Measurements from ENCODE around the gene CDC7. TPM values are rescaled to one million over a fixed set of nuclear protein-coding genes. Genes with fewer than 3 reads are reported as not detected.

CDC7 gene
- total and polyA plus RNA-seq, 9 of the 15 experiments (the other 6 are each of a cell fraction or from before 2014, with no cell fraction given): 22.3 to 66.8 (median 44.2) TPM

- TF ChIP-seq JUN (IDR thresholded peaks at IDR 0.05; ENCODE audit: borderline replicate concordance, low read depth, low read length): no peak
- TF ChIP-seq JUN (CRISPR knock-in tag; IDR thresholded peaks at IDR 0.05; ENCODE audit: borderline replicate concordance): 0 out of 2 replicates have a peak, but pooled peaks have one; percentile 8
- 0 out of 2 replicates have a peak, but pooled peaks have one; percentile 18 for TF ChIP-seq ATF6 (CRISPR knock-in tag; IDR thresholded peaks at IDR 0.05)
- TF ChIP-seq ETV6 (IDR thresholded peaks at IDR 0.05; ENCODE audit: borderline replicate concordance in 1 of 2, low read depth in 2 of 2, low read length in 1 of 2): no peak
- no peak for TF ChIP-seq ETV6 (CRISPR knock-in tag; IDR thresholded peaks at IDR 0.05; ENCODE audit: borderline replicate concordance)
- no peak for TF ChIP-seq MAZ (CRISPR knock-in tag; conservative IDR thresholded peaks at IDR 0.05 in 1 of 2, IDR thresholded peaks at IDR 0.05 in 1 of 2)
- no peak for TF ChIP-seq HNRNPK (IDR thresholded peaks at IDR 0.05; ENCODE audit: low read depth, low read length, poor library complexity, severe bottlenecking)
- TF ChIP-seq TFE3 (CRISPR knock-in tag; IDR thresholded peaks at IDR 0.05): no peak
- TF ChIP-seq MECOM (CRISPR knock-in tag; IDR thresholded peaks at IDR 0.05): 0 out of 2 replicates have a peak, but pooled peaks have one; percentile 22
- TF ChIP-seq ZNF639 (CRISPR knock-in tag; conservative IDR thresholded peaks at IDR 0.05 in 1 of 2, IDR thresholded peaks at IDR 0.05 in 1 of 2): no peak
- no peak for TF ChIP-seq CEBPZ (IDR thresholded peaks at IDR 0.05; ENCODE audit: borderline replicate concordance, low read depth, low read length)
- TF ChIP-seq MAFF (IDR thresholded peaks at IDR 0.05; ENCODE audit: low read length): no peak
- no peak for TF ChIP-seq HOMEZ (CRISPR knock-in tag; IDR thresholded peaks at IDR 0.05)
- no peak for TF ChIP-seq ZBTB8A (IDR thresholded peaks at IDR 0.05; ENCODE audit: partially characterized antibody)
Observed at GRCh38 chr1:91499904-91500755, 521 bp upstream of the CDC7 start (continued).
